DOHH2 (cell line): ENCODE results near the gene FMNL2.

Experiments
- CTCF ChIP-seq: fragments of 200-600 bp; sonication (generic); IDR thresholded peaks from one replicate; pipeline ENCODE4 v1.5.1; 2014; ENCODE audit warnings: antibody characterized with exemption, mild to moderate bottlenecking, low read depth, low read length; ENCODE audit not compliant: poor library complexity, severe bottlenecking
- EZH2phosphoT487 ChIP-seq: fragments of 200-600 bp; sonication (generic); IDR thresholded peaks from 2 replicates; pipeline ENCODE4 v1.6.1; 2017; ENCODE audit warnings: borderline replicate concordance, mild to moderate bottlenecking, antibody characterized with exemption, low read length, moderate library complexity, mixed read lengths

DNA sequence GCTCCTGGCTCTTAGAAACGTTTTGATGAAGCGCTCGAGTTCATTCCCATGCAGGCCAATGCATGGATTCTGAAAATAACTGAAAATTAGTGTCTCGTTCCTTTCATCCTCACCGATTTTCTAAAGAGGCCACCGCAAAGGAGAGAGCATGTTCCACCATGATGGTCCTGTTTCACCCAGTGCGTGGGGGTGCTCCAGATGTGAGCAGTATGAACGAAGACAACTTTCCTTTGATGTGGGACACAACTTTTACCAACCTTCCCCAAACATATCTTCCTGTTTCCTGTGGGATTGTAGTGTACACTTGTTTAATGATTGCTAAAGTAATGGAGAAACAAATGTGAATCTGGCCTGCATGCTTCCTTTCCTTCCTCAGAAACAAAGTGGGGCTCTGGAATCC lies 267.8 kb downstream of the FMNL2 start:
- TF ChIP-seq CTCF = no peak
- no peak for TF ChIP-seq EZH2phosphoT487
